NCI-H82 (cell line): ENCODE measurements around the gene RFTN1.

Experiments used
- DNase-seq: peaks from one replicate; lab custom pipeline; 2025; lab: John Stamatoyannopoulos, UW

Gene RFTN1

DNA sequence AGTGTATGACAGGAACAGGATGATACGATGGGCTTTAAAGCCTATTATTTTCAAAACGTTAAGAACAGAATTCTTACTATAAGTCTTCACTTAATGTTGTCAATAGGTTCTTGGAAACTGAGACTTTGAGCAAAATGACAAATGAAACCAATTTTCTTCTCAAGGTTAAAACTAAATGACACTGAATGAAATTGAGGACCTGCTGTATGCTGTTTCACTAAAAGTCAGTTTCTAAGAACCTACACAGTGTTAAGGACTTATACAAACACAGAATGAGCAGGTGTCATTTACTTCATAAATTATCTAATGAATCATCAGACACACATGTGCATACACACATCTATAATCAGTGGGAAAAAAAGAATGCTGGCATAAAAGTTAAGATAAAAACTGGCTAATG, 106.9 kb downstream of the RFTN1 start:
- DNase-seq, result no peak

- DNase-seq, result no peak
Observed at GRCh38 chr3:16406166-16406565, 107.3 kb downstream of the RFTN1 start.

GRCh38 chr3:16404349-16404895, 109.1 kb downstream of the RFTN1 start:
- DNase-seq, result peak; percentile 21

DNA sequence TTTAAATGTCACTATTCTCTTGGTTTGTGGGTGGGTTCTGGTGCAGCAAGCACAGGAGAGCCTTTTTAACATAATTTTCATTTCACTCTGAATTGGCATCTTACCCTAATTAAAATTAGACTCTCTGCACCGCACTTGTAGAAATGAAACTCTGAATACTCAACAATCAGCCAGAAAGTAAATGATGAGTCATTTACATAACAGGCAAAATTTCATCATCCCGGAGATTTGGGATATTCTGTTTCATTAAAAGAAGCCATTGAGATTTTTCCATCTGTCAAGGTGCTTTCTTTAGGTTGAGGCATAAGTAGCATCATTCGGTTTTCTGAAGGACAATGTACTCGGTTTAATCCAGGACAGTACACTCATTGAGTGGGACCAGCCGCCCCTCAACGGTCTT, 111.0 kb downstream of the RFTN1 start:
- DNase-seq, result no peak

- DNase-seq, result no peak
Observed at GRCh38 chr3:16401273-16401672, 112.2 kb downstream of the RFTN1 start.

GRCh38 chr3:16400106-16400931, 113.2 kb downstream of the RFTN1 start:
- no peak for DNase-seq

- peak; percentile 84 for DNase-seq
Observed at GRCh38 chr3:16399473-16399872, 114.0 kb downstream of the RFTN1 start.

- no peak for DNase-seq
Observed at GRCh38 chr3:16398648-16399047, 114.9 kb downstream of the RFTN1 start.

GRCh38 chr3:16396202-16396601, 117.3 kb downstream of the RFTN1 start:
- peak; percentile 13 for DNase-seq

GRCh38 chr3:16395212-16395611, 118.3 kb downstream of the RFTN1 start:
- DNase-seq, result no peak

DNA sequence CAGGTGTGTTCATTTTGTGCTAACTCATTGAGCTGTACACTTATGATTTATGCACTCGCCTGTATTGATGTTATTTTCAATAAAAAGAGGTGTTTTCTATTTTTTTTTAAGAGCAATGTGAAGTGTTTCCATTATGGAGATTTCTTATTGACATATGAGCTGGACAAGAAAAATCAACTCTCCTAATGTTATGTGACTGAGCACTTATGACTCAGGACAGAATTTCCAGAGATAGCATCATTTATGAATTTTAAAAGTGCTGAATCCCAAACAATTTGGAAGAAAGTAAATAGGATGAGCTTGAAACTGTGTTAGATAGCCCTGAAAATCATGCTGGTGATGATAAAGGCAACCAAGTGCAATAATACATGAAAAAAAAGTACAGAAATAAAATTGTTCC, 118.9 kb downstream of the RFTN1 start:
- DNase-seq, result no peak

DNA sequence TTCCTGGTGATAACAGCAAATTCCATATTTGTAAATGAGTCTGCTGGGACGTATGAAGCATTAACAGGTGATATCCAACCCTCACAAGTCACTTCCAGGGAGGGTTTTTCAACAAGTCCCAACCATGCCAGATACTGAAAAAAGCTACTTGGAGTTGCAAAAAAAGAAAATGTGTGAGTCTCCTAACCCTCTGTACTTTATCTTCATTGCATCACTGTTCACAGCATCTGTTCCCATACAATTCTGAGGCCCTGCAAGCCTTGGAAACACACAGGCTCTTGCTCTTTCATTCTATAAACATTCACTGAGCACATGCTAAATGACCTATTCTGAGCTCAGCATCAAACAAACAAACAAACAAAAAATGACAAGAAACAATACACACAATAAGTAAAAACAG, 120.8 kb downstream of the RFTN1 start:
- DNase-seq, result no peak

- no peak for DNase-seq
Observed at GRCh38 chr3:16392065-16392464, 121.4 kb downstream of the RFTN1 start.

- no peak for DNase-seq
Observed at GRCh38 chr3:16390581-16390980, 122.9 kb downstream of the RFTN1 start.

DNA sequence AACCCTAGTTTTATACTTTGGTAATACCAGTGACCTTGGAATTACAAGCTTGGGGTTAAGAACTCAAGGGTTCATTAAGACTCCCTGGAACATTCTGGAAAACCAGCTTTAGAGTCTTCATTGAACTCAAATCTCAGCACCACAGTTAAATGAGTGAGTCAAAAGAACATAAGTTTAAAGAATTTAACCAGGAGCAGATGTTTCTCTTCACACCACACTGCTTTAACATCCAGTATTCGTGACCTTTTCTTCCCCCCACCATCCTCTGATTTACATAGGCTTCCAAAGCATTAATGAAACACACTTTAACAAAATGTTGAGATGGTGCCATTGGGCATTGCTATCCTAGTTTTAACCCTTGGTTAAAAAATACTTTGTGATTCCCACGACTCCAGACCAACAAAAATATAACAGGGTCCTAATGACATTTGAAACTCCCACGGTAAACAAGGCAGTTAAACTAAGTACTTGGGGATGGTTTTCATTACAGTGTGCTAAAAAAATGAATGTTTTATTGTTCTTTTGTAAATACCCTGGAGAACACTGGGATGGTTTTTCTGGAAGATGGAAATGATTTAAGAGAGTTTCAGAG, 124.6 kb downstream of the RFTN1 start:
- no peak for DNase-seq

DNA sequence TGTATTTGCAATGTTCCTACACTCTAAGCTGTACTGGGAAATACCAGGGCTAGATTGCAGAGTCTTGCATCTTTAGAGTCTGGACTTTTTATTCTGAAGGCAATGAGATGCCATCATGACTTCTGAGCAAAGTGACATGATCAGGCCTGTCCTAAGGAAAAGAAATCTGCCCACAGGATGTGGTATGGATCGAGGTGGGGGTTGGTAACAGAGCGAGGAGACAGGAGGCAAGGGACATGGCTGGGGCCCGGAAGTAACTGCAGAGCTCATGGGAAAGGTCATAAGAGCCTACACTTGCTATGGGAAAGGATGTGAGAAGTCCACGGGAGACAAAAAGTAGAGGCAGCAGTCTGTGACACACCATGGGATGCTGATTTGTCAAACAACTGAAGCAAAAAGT, 126.9 kb downstream of the RFTN1 start:
- DNase-seq, result no peak

DNA sequence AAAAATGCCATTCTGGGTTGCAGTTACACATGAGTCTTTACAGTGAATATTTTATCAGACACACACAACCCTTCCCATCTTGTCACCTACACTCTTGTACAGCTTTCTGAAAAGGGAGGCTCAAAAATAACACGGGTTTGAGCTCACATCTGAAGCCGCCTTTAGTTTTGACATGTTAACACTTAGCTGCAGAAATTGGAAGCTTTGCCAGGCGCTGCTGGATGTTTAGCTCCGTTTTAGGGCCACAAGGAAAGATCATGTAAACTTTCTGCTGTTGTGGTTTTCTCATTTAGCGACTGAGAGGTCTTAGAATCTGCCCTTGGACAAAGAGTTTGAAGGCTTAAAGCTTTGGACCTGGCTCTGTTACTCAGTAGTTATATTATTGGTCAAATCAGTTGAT, 128.3 kb downstream of the RFTN1 start:
- DNase-seq, result no peak

DNA sequence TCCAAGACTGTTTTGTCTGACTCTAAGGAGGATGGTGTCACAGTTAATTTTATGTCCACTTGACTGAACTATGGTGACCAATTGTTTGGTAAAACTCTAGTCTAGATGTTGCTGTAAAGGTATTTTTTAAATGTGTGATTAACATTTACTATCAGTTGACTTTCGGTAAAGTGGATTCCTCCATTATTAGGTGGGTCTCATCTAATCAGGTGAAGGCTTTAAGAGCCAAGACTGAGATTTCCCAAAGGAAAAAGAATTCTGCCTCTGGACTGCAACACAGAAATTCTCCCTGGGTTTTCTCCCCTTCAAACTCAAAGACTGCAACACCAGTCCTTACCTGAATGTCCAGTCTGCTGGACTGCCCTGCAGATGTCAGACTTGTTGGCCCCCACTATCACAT, 129.6 kb downstream of the RFTN1 start:
- no peak for DNase-seq

DNA sequence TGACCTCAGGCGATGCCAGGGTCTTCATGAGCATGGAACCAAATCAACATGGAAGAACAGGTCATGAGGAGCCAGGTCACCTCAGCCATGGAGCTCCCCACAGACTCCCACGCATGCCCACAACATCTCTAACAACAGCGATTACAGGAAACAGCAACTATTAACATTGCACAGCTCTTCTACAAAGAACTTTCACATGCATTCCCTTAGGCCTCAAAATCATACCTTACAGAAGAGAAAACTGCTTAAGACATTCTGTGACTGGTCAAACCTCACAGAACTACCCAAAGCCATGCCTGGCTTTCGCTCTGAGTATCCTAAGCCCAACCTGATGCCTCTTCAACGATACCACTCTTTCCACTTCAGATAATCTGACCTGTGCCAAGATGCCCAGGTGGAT, 130.7 kb downstream of the RFTN1 start:
- DNase-seq, result no peak

- no peak for DNase-seq
Observed at GRCh38 chr3:16381426-16381825, 132.1 kb downstream of the RFTN1 start.

- no peak for DNase-seq
Observed at GRCh38 chr3:16380421-16380820, 133.1 kb downstream of the RFTN1 start.

GRCh38 chr3:16379838-16380237, 133.7 kb downstream of the RFTN1 start:
- DNase-seq, result no peak

- no peak for DNase-seq
Observed at GRCh38 chr3:16378920-16379319, 134.6 kb downstream of the RFTN1 start.

- DNase-seq, result no peak
Observed at GRCh38 chr3:16378415-16378814, 135.1 kb downstream of the RFTN1 start.
